ENCODE measurements around the gene MYO18A.

MYO18A gene

GRCh38 chr17:29111816-29112499 is 68.2 kb downstream of the MYO18A start:
- peak; percentile 93 for FAIRE-seq
- peak; percentile 66 for DNase-seq (ENCODE audit: insufficient read length, low spot score)

GRCh38 chr17:29110372-29110757 is 69.8 kb downstream of the MYO18A start:
- DNase-seq (ENCODE audit: insufficient read length, low spot score) (no peak), FAIRE-seq (no peak)

- DNase-seq (ENCODE audit: insufficient read length, low spot score) (no peak), FAIRE-seq (no peak)
Measured at GRCh38 chr17:29109477-29110371, 70.5 kb downstream of the MYO18A start.

GRCh38 chr17:29108823-29109476 is 71.2 kb downstream of the MYO18A start:
- FAIRE-seq (no peak), DNase-seq (ENCODE audit: insufficient read length, low spot score) (no peak)

- DNase-seq (ENCODE audit: insufficient read length, low spot score) (no peak), FAIRE-seq (no peak)
Measured at GRCh38 chr17:29107933-29108822, 72.0 kb downstream of the MYO18A start.

GRCh38 chr17:29107084-29107483 is 73.1 kb downstream of the MYO18A start:
- DNase-seq (ENCODE audit: insufficient read length, low spot score): no peak
- no peak for FAIRE-seq

GRCh38 chr17:29103341-29103740 is 76.9 kb downstream of the MYO18A start:
- no peak for DNase-seq (ENCODE audit: insufficient read length, low spot score)
- FAIRE-seq: no peak

- DNase-seq (ENCODE audit: insufficient read length, low spot score) (no peak), FAIRE-seq (no peak)
Measured at GRCh38 chr17:29102741-29103181, 77.4 kb downstream of the MYO18A start.

- no peak for DNase-seq (ENCODE audit: insufficient read length, low spot score)
- no peak for FAIRE-seq
Measured at GRCh38 chr17:29102046-29102445, 78.2 kb downstream of the MYO18A start.

- DNase-seq (ENCODE audit: insufficient read length, low spot score) (no peak), FAIRE-seq (no peak)
Measured at GRCh38 chr17:29100296-29100695, 79.9 kb downstream of the MYO18A start.

- FAIRE-seq: no peak
- no peak for DNase-seq (ENCODE audit: insufficient read length, low spot score)
Measured at GRCh38 chr17:29099527-29099926, 80.7 kb downstream of the MYO18A start.

GRCh38 chr17:29096094-29096493 is 84.1 kb downstream of the MYO18A start:
- no peak for FAIRE-seq

GRCh38 chr17:29095439-29095838 is 84.8 kb downstream of the MYO18A start:
- no peak for DNase-seq (ENCODE audit: insufficient read length, low spot score)
- FAIRE-seq: no peak

More at GRCh38 chr17:29096094-29096493, 84.1 kb downstream of the MYO18A start:
- DNase-seq (ENCODE audit: insufficient read length, low spot score): no peak

GRCh38 chr17:29094101-29094708 is 86.0 kb downstream of the MYO18A start:
- DNase-seq (ENCODE audit: insufficient read length, low spot score) (no peak), FAIRE-seq (no peak)

- FAIRE-seq: no peak
- DNase-seq (ENCODE audit: insufficient read length, low spot score): no peak
Measured at GRCh38 chr17:29093090-29093871, 86.9 kb downstream of the MYO18A start.

- no peak for FAIRE-seq
Measured at GRCh38 chr17:29091606-29092289, 88.5 kb downstream of the MYO18A start.

GRCh38 chr17:29090750-29091605 is 89.2 kb downstream of the MYO18A start:
- FAIRE-seq (no peak), DNase-seq (ENCODE audit: insufficient read length, low spot score) (no peak)

More at GRCh38 chr17:29091606-29092289, 88.5 kb downstream of the MYO18A start:
- DNase-seq (ENCODE audit: insufficient read length, low spot score): no peak

- DNase-seq (ENCODE audit: insufficient read length, low spot score): no peak
- FAIRE-seq: no peak
Measured at GRCh38 chr17:29090108-29090507, 90.1 kb downstream of the MYO18A start.
